ENCODE data around the gene HLA-DPA1. TPM values are rescaled to one million over a fixed set of nuclear protein-coding genes. Genes with fewer than 3 reads are reported as not detected.
A peak's percentile ranks its signal among the peaks of the same experiment; 100 is the strongest.

HLA-DPA1 gene
- total RNA-seq, 2 donors from 2014 or later = 141 to 148 TPM

- TF ChIP-seq CTCF (IDR thresholded peaks at IDR 0.05) = no peak
- DNase-seq (ENCODE audit: low spot score) = no peak
- Histone ChIP-seq H3K4me1 (ENCODE audit: control insufficient read depth in 1 of 2, low read depth in 2 of 2) (no peaks in the 10 kb centered on the region), H3K9me3 (no peaks in the 10 kb centered on the region), H3K36me3 (no peaks in the 10 kb centered on the region), H3K27me3 (replicated peaks; ENCODE audit: insufficient read depth) (no peaks in the 10 kb centered on the region), H3K27ac (no peak overlapping the region), H3K4me3 (no peak overlapping the region)
- no peak for ATAC-seq (ENCODE audit: insufficient number of reproducible peaks, low FRiP score, low read depth)
These were observed 24.0 kb downstream of the HLA-DPA1 start for GRCh38 chr6:33049323-33050013.

- Histone ChIP-seq H3K27me3 (replicated peaks; ENCODE audit: insufficient read depth) (no peaks in the 10 kb centered on the region), H3K4me3 (no peak overlapping the region), H3K4me1 (ENCODE audit: control insufficient read depth in 1 of 2, low read depth in 2 of 2) (no peaks in the 10 kb centered on the region), H3K36me3 (no peaks in the 10 kb centered on the region), H3K9me3 (no peaks in the 10 kb centered on the region), H3K27ac (no peak overlapping the region)
- ATAC-seq (ENCODE audit: insufficient number of reproducible peaks, low FRiP score, low read depth) (no peak), DNase-seq (ENCODE audit: low spot score) (no peak)
- TF ChIP-seq CTCF (IDR thresholded peaks at IDR 0.05) = no peak
These were observed 33.3 kb downstream of the HLA-DPA1 start for GRCh38 chr6:33040157-33040556.

- no peak overlapping the region for H3K27ac ChIP-seq
- no peak for ATAC-seq (ENCODE audit: insufficient number of reproducible peaks, low FRiP score, low read depth)
- no peak overlapping the region for H3K4me3 ChIP-seq
- no peaks in the 10 kb centered on the region for H3K36me3 ChIP-seq
- no peak for DNase-seq (ENCODE audit: low spot score)
- peaks cover 4% of the 10 kb centered on the region for H3K27me3 ChIP-seq (replicated peaks; ENCODE audit: insufficient read depth)
- no peak for TF ChIP-seq CTCF (IDR thresholded peaks at IDR 0.05)
- no peaks in the 10 kb centered on the region for H3K4me1 ChIP-seq (ENCODE audit: control insufficient read depth in 1 of 2, low read depth in 2 of 2)
- peaks cover 3% of the 10 kb centered on the region for H3K9me3 ChIP-seq
These were observed 36.9 kb downstream of the HLA-DPA1 start for GRCh38 chr6:33036535-33036934.

- H3K9me3 ChIP-seq = peaks cover 3% of the 10 kb centered on the region
- H3K4me3 ChIP-seq = no peak overlapping the region
- H3K36me3 ChIP-seq = no peaks in the 10 kb centered on the region
- TF ChIP-seq CTCF (IDR thresholded peaks at IDR 0.05) = no peak
- no peaks in the 10 kb centered on the region for H3K4me1 ChIP-seq (ENCODE audit: control insufficient read depth in 1 of 2, low read depth in 2 of 2)
- ATAC-seq (ENCODE audit: insufficient number of reproducible peaks, low FRiP score, low read depth) (no peak), DNase-seq (ENCODE audit: low spot score) (no peak)
- no peak overlapping the region for H3K27ac ChIP-seq
- peaks cover 4% of the 10 kb centered on the region for H3K27me3 ChIP-seq (replicated peaks; ENCODE audit: insufficient read depth)
These were observed 38.9 kb downstream of the HLA-DPA1 start for GRCh38 chr6:33034554-33034953.

GRCh38 chr6:33030245-33030644 is 43.2 kb downstream of the HLA-DPA1 start:
- Histone ChIP-seq H3K4me3 (no peak overlapping the region), H3K36me3 (no peaks in the 10 kb centered on the region), H3K27ac (peak overlapping the region in 1 of 2 donors; percentile 51), H3K4me1 (ENCODE audit: control insufficient read depth in 1 of 2, low read depth in 2 of 2) (no peaks in the 10 kb centered on the region), H3K9me3 (peaks cover 3% of the 10 kb centered on the region), H3K27me3 (replicated peaks; ENCODE audit: insufficient read depth) (peaks cover 4% of the 10 kb centered on the region)
- TF ChIP-seq CTCF (IDR thresholded peaks at IDR 0.05) = no peak
- DNase-seq (ENCODE audit: low spot score) (no peak), ATAC-seq (ENCODE audit: insufficient number of reproducible peaks, low FRiP score, low read depth) (no peak)
